GM12892 (cell line): ENCODE results near the gene FGR.

Experiments used
- POLR2A ChIP-seq: IDR thresholded peaks from 2 replicates; pipeline ENCODE4 v1.6.1; 2011; ENCODE audit warnings: low read depth, low read length, control low read depth
- POLR2AphosphoS5 ChIP-seq: IDR thresholded peaks from 2 replicates; pipeline ENCODE4 v1.6.1; 2011; ENCODE audit warnings: low read depth, low read length, control low read depth

GRCh38 chr1:27598295-27598687, 36.7 kb downstream of the FGR start:
- TF ChIP-seq POLR2A, result no peak
- no peak for TF ChIP-seq POLR2AphosphoS5
